GM19324 (cell line): ENCODE data around the gene TMEM223.
"Not testable (repeated sequence)": the region's sequence is repeated elsewhere in the genome, so short reads cannot be mapped to it uniquely, and the experiment has no call there.

Source experiments
- ATAC-seq: cut with Tn5 transposase; IDR thresholded peaks from one replicate; pipeline ENCODE4 v1.9.1; 2021; ENCODE audit warnings: mild to moderate bottlenecking, moderate library complexity; ENCODE audit not compliant: unreplicated experiment, low FRiP score

TMEM223 gene

GRCh38 chr11:62804310-62805075 lies 12.7 kb upstream of the TMEM223 start:
- ATAC-seq = no peak

DNA sequence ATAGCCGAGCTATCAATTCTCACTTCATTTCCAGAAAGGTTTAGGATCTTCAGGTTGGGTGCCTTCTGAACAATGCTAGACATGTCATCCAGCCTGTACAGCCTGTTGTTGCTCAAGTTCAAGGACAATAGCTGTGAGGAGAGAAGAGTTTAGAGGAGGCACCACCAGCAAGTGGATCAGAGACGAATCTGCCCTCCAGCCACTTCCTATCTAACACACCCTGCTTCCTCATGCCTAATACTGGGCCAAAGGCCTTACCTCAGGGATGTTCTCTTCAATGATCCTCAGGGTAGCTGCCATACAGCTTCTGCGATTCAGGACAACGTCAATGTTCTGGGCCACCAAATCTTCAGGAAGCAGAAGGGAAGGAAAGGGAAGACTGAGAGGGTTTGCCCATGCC lies 9.3 kb upstream of the TMEM223 start:
- no peak for ATAC-seq

DNA sequence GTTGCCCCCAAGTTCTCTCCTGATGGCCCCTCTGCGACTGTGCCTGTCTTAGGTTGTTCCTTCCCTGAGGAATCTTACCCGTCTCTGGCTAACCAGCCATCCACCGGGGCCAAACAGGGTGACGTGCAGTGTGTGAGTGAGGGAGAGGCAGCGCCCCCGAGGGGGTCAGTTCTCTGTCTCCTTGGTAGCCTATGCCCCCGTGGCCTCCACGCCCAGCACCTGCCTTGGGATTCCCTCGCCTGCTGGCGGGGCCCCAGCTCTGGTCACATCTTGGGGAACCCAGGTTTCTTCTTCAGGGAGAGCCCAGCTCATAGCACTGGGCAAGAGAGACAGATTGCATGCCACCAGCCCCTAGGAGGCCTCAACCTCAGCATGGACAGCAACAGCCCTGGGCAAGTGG lies 7.7 kb upstream of the TMEM223 start:
- ATAC-seq = no peak

- no peak for ATAC-seq
Observed at GRCh38 chr11:62796281-62796680, 4.5 kb upstream of the TMEM223 start.

DNA sequence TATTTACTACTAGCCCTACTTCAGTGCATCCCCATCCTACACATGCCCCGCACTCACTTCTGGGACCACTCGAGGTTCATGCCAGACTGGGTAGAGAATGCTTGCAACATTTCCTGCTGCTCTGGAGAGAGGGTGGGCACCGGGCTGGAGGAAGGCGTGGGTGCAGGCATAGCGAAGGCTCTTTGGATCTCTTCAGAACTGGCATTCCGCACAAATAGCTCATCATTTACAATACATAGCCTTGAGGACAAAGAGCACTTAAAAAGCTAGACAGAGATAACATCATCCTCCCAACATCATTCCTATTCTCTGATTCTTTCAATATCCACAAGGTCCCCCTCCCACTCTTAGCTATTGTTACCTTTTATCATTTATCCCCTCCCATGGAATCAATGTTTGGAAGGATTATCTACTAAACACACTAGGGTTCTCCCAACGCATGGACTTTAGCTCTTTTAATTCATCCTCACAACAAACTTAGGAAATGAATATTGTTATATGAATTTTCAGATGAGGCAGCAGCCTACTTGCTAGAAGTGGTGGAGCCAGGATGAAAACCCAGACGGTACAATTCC lies 2.5 kb upstream of the TMEM223 start:
- ATAC-seq = no peak

DNA sequence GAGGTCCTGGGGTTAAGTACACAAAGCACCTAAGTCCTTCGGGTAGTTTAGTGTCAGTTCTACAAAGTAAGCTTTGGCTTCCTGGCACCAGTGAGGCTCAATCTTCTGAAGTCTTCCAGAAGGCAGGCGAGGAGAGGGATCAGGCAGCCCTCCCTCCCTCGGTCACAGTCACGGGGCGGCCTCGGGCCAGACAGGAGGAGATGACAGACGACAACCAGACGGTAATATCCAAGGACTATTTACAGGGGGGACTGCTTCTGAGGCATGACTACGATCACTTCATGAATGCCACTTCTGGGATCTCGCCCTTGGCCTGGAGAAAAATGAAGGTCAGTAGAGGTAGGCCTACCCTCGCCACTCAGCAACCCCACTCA lies 383 bp upstream of the TMEM223 start:
- no peak for ATAC-seq

GRCh38 chr11:62789576-62789975 lies 2.2 kb downstream of the TMEM223 start:
- no peak for ATAC-seq

DNA sequence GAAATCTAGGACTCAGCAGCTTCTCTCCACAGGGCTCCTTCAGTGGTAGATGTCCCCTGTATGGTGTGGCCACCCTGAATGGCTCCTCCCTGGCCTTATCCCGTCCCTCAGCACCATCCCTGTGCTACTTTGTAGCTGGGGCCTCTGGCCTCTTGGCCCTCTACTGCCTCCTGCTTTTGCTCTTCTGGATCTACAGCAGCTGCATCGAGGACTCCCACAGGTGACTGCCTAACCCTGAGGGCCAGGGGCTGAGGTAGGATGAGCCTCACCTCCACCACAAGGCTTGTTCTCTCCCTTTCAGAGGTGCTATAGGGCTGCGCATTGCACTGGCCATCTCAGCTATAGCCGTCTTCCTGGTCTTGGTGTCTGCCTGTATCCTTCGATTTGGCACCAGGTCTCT lies 2.8 kb downstream of the TMEM223 start:
- no peak for ATAC-seq

GRCh38 chr11:62787005-62787759 lies 4.6 kb downstream of the TMEM223 start, which contains the start of gene TMEM179B:
TSS of gene TMEM179B (plus strand) at chr11:62787402. CDS start at chr11:62787432, 30 bp downstream.
- peak; percentile 64 for ATAC-seq

DNA sequence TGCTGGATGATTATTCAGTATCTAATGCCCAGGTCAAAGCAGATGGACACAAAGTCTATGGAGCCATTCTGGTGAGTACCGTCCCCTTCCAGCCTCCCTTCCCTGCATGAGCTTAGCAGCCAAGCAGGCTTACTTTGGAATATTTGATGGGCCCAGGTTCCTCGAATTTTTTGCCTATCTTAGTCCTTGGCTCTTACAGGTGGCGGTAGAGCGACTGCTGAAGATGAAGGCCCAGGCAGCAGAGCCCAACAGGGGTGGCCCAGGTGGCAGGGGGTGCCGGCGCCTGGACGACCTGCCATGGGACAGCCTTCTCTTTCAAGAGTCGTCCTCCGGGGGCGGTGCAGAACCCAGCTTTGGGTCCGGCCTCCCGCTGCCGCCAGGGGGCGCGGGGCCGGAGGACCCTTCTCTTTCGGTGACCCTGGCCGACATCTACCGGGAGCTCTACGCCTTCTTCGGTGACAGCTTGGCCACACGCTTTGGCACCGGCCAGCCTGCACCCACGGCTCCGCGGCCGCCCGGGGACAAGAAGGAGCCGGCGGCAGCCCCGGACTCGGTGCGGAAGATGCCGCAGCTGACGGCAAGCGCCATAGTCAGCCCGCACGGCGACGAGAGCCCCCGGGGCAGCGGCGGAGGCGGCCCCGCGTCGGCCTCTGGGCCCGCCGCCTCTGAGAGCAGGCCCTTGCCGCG lies 5.3 kb downstream of the TMEM223 start:
- ATAC-seq = peak; percentile 61

GRCh38 chr11:62782753-62783152 lies 9.1 kb downstream of the TMEM223 start:
- ATAC-seq = no peak

- no peak for ATAC-seq
Observed at GRCh38 chr11:62778441-62778840, 13.4 kb downstream of the TMEM223 start.

GRCh38 chr11:62777389-62777788 lies 14.4 kb downstream of the TMEM223 start:
- no peak for ATAC-seq

- no peak for ATAC-seq
Observed at GRCh38 chr11:62775646-62776045, 16.2 kb downstream of the TMEM223 start.

GRCh38 chr11:62774407-62774806 lies 17.4 kb downstream of the TMEM223 start:
- ATAC-seq = no peak

- peak; percentile 84 for ATAC-seq
Observed at GRCh38 chr11:62771144-62772021, 20.4 kb downstream of the TMEM223 start, which contains the start of gene TAF6L. TSS of gene TAF6L (plus strand) at chr11:62771396. CDS start at chr11:62775784, 4,388 bp downstream.

GRCh38 chr11:62770778-62771143 lies 21.0 kb downstream of the TMEM223 start:
- no peak for ATAC-seq

GRCh38 chr11:62760867-62761227 lies 31.0 kb downstream of the TMEM223 start:
- not testable (repeated sequence) for ATAC-seq

GRCh38 chr11:62757846-62758788 lies 33.7 kb downstream of the TMEM223 start:
- no peak for ATAC-seq
